ENCODE measurements around the gene NFAM1.

- no peak for TF ChIP-seq POLR2A (IDR thresholded peaks at IDR 0.05; ENCODE audit: low read depth, low read length)
- TF ChIP-seq CTCF (IDR thresholded peaks at IDR 0.05; ENCODE audit: extremely low read depth in 1 of 2, insufficient read depth in 1 of 2, low read depth in 1 of 2, low read length in 2 of 2), result no peak
- no peak for TF ChIP-seq JUN (IDR thresholded peaks at IDR 0.05; ENCODE audit: borderline replicate concordance, insufficient read depth, insufficient read length, low read depth)
Observed at GRCh38 chr22:42340150-42340549, 92.1 kb downstream of the NFAM1 start.

All from endothelial cell of umbilical vein (primary cell).